ENCODE data around the gene PRR16. TPM values are rescaled to one million over a fixed set of nuclear protein-coding genes. Genes with fewer than 3 reads are reported as not detected.

The PRR16 gene
- total RNA-seq, 2 donors from 2014 or later: 1.2 to 1.4 TPM

GRCh38 chr5:120502531-120502930 lies 38.4 kb downstream of the PRR16 start:
- Histone ChIP-seq H3K4me1 (no peaks in the 10 kb centered on the region), H3K9ac (ENCODE audit: low read depth in 2 of 2, low read length in 2 of 2) (no peak overlapping the region), H3K27ac (no peak overlapping the region), H3K36me3 (no peaks in the 10 kb centered on the region), H3K27me3 (no peaks in the 10 kb centered on the region), H3K9me3 (no peaks in the 10 kb centered on the region), H3K4me3 (no peak overlapping the region)
- no peak for DNase-seq
- no peak for TF ChIP-seq CTCF (IDR thresholded peaks at IDR 0.05)
- intact Hi-C loops (cut with DNase I): no loop called here

GRCh38 chr5:120503341-120503740 lies 39.2 kb downstream of the PRR16 start:
- H3K27ac ChIP-seq: no peak overlapping the region
- TF ChIP-seq CTCF (IDR thresholded peaks at IDR 0.05): no peak
- no peak for DNase-seq

GRCh38 chr5:120504057-120504456 lies 40.0 kb downstream of the PRR16 start:
- intact Hi-C loops (cut with DNase I): no loop called here

More at GRCh38 chr5:120503341-120503740, 39.2 kb downstream of the PRR16 start:
- no peak overlapping the region for H3K4me3 ChIP-seq
- intact Hi-C loops (cut with DNase I): no loop called here
- no peaks in the 10 kb centered on the region for H3K4me1 ChIP-seq
- H3K36me3 ChIP-seq: no peaks in the 10 kb centered on the region
- H3K9ac ChIP-seq (ENCODE audit: low read depth in 2 of 2, low read length in 2 of 2): no peak overlapping the region
- H3K27me3 ChIP-seq: no peaks in the 10 kb centered on the region
- no peaks in the 10 kb centered on the region for H3K9me3 ChIP-seq

GRCh38 chr5:120507197-120507596 lies 43.1 kb downstream of the PRR16 start:
- Histone ChIP-seq H3K27me3 (no peaks in the 10 kb centered on the region), H3K27ac (no peak overlapping the region), H3K4me3 (no peak overlapping the region), H3K4me1 (no peaks in the 10 kb centered on the region), H3K36me3 (no peaks in the 10 kb centered on the region), H3K9ac (ENCODE audit: low read depth in 2 of 2, low read length in 2 of 2) (no peak overlapping the region), H3K9me3 (no peaks in the 10 kb centered on the region)
- no peak for TF ChIP-seq CTCF (IDR thresholded peaks at IDR 0.05)
- no peak for DNase-seq
- intact Hi-C loops (cut with DNase I): no loop called here

More at GRCh38 chr5:120504057-120504456, 40.0 kb downstream of the PRR16 start:
- Histone ChIP-seq H3K9ac (ENCODE audit: low read depth in 2 of 2, low read length in 2 of 2) (no peak overlapping the region), H3K4me3 (no peak overlapping the region), H3K27me3 (no peaks in the 10 kb centered on the region), H3K27ac (no peak overlapping the region), H3K4me1 (no peaks in the 10 kb centered on the region), H3K36me3 (no peaks in the 10 kb centered on the region), H3K9me3 (no peaks in the 10 kb centered on the region)
- no peak for DNase-seq
- no peak for TF ChIP-seq CTCF (IDR thresholded peaks at IDR 0.05)

GRCh38 chr5:120507800-120508463 lies 43.8 kb downstream of the PRR16 start:
- no peak for TF ChIP-seq CTCF (IDR thresholded peaks at IDR 0.05)
- H3K9ac ChIP-seq (ENCODE audit: low read depth in 2 of 2, low read length in 2 of 2): no peak overlapping the region
- H3K27me3 ChIP-seq: no peaks in the 10 kb centered on the region
- H3K27ac ChIP-seq: no peak overlapping the region
- H3K36me3 ChIP-seq: no peaks in the 10 kb centered on the region
- H3K9me3 ChIP-seq: no peaks in the 10 kb centered on the region
- intact Hi-C loops (cut with DNase I): no loop called here
- no peak overlapping the region for H3K4me3 ChIP-seq
- DNase-seq: no peak
- H3K4me1 ChIP-seq: no peaks in the 10 kb centered on the region

Data from colonic mucosa (tissue), 4 donors.